ENCODE results near the gene ZC3H4. TPM values are rescaled to one million over a fixed set of nuclear protein-coding genes. Genes with fewer than 3 reads are reported as not detected.
"Not testable (repeated sequence)": the region's sequence is repeated elsewhere in the genome, so short reads cannot be mapped to it uniquely, and the experiment has no call there.

The ZC3H4 gene
- total RNA-seq, 1 experiment from 2014 or later = 105 TPM

- Mint-ChIP-seq H3K4me3 (no peak overlapping the region), H3K4me1 (peaks cover 8% of the 10 kb centered on the region in 2 experiments; a peak in 2 of 4 replicates), H3K27ac (peak overlapping the region in 1 of 3 experiments; percentile 68; a peak in 1 of 7 replicates), H3K27me3 (ENCODE audit: low read depth) (no peaks in the 10 kb centered on the region), H3K9me3 (no peaks in the 10 kb centered on the region), H3K36me3 (ENCODE audit: insufficient read depth in 1 of 3, low read depth in 3 of 3) (peaks cover 33 to 83% (median 83%) of the 10 kb centered on the region in 3 experiments; a peak in 6 of 7 replicates)
- Histone ChIP-seq H2AK5ac (ENCODE audit: insufficient read length, low read length) (no peak overlapping the region), H3K4me1 (ENCODE audit: insufficient read depth, low read length) (peaks cover 4% of the 10 kb centered on the region; the same call in 1 of the 2 replicates), H3K79me2 (ENCODE audit: insufficient read depth, low read length) (no peaks in the 10 kb centered on the region), H3K4me2 (ENCODE audit: insufficient read depth, insufficient read length, low read length) (no peak overlapping the region), H3K14ac (ENCODE audit: insufficient read depth, low read length) (no peak overlapping the region), H3K4ac (ENCODE audit: low read depth, low read length) (no peak overlapping the region), H3K27ac (ENCODE audit: insufficient read length, low read depth, low read length) (no peak overlapping the region), H2BK120ac (ENCODE audit: low read depth, low read length, poor library complexity, severe bottlenecking) (no peak overlapping the region), H2AFZ (ENCODE audit: low read length) (no peak overlapping the region), H3K23ac (ENCODE audit: insufficient read length, low read depth, low read length) (no peak overlapping the region), H2BK20ac (ENCODE audit: low read depth, low read length, poor library complexity, severe bottlenecking) (no peak overlapping the region), H2BK15ac (ENCODE audit: low read depth, low read length) (no peak overlapping the region), H3K56ac (ENCODE audit: insufficient read length, low read depth, low read length) (no peak overlapping the region), H3K18ac (ENCODE audit: insufficient read length, low read depth, low read length) (no peak overlapping the region), H2BK5ac (ENCODE audit: insufficient read length, low read length) (no peak overlapping the region), H2BK12ac (ENCODE audit: insufficient read length, low read depth, low read length) (no peak overlapping the region), H3T11ph (ENCODE audit: low read length) (no peak overlapping the region), H3K9ac (ENCODE audit: extremely low read depth, insufficient read length, low read length) (no peak overlapping the region), H3K23me2 (ENCODE audit: insufficient read length, low read depth, low read length, poor library complexity, severe bottlenecking) (no peaks in the 10 kb centered on the region), H3K27me3 (ENCODE audit: insufficient read depth, low read length) (no peaks in the 10 kb centered on the region), H3K9me3 (ENCODE audit: control insufficient read depth, low read depth, low read length) (no peaks in the 10 kb centered on the region), H4K5ac (ENCODE audit: insufficient read length, low read depth, low read length) (no peak overlapping the region), H3K79me1 (ENCODE audit: insufficient read depth, low read depth, low read length, poor library complexity, severe bottlenecking) (no peaks in the 10 kb centered on the region), H4K20me1 (ENCODE audit: control insufficient read depth, insufficient read depth, insufficient read length) (peaks cover 2% of the 10 kb centered on the region), H4K8ac (replicated peaks; ENCODE audit: insufficient read length, low read depth, low read length) (no peak overlapping the region), H4K91ac (ENCODE audit: insufficient read length, low read depth, low read length) (no peak overlapping the region)
- no CpG with 5 or more reads among the region's 6 CpGs for WGBS (ENCODE audit: extremely low coverage, insufficient read length, low lambda C conversion rate)
- no peak for DNase-seq
- TF ChIP-seq CTCF (conservative IDR thresholded peaks at IDR 0.05) = no peak
These were observed 32.5 kb downstream of the ZC3H4 start for GRCh38 chr19:47081095-47081494.

GRCh38 chr19:47078351-47078750, 35.2 kb downstream of the ZC3H4 start:
- not testable (repeated sequence) for H3K9me3 Mint-ChIP-seq; H3K27ac ChIP-seq (ENCODE audit: insufficient read length, low read depth, low read length); H3K4ac ChIP-seq (ENCODE audit: low read depth, low read length); H3K4me1 ChIP-seq (ENCODE audit: insufficient read depth, low read length); H2AK5ac ChIP-seq (ENCODE audit: insufficient read length, low read length); H3K27me3 Mint-ChIP-seq (ENCODE audit: low read depth); H3K9me3 ChIP-seq (ENCODE audit: control insufficient read depth, low read depth, low read length); H3K18ac ChIP-seq (ENCODE audit: insufficient read length, low read depth, low read length); H3K27me3 ChIP-seq (ENCODE audit: insufficient read depth, low read length); H3K23ac ChIP-seq (ENCODE audit: insufficient read length, low read depth, low read length); H4K91ac ChIP-seq (ENCODE audit: insufficient read length, low read depth, low read length); H3K27ac Mint-ChIP-seq; H3K79me2 ChIP-seq (ENCODE audit: insufficient read depth, low read length); H3K14ac ChIP-seq (ENCODE audit: insufficient read depth, low read length); H4K5ac ChIP-seq (ENCODE audit: insufficient read length, low read depth, low read length); H4K8ac ChIP-seq (replicated peaks; ENCODE audit: insufficient read length, low read depth, low read length); H2BK20ac ChIP-seq (ENCODE audit: low read depth, low read length, poor library complexity, severe bottlenecking); H2BK5ac ChIP-seq (ENCODE audit: insufficient read length, low read length); H3K9ac ChIP-seq (ENCODE audit: extremely low read depth, insufficient read length, low read length); H3K4me2 ChIP-seq (ENCODE audit: insufficient read depth, insufficient read length, low read length); H2BK120ac ChIP-seq (ENCODE audit: low read depth, low read length, poor library complexity, severe bottlenecking); H3T11ph ChIP-seq (ENCODE audit: low read length); H3K56ac ChIP-seq (ENCODE audit: insufficient read length, low read depth, low read length); H2BK12ac ChIP-seq (ENCODE audit: insufficient read length, low read depth, low read length); H2BK15ac ChIP-seq (ENCODE audit: low read depth, low read length); H3K4me3 Mint-ChIP-seq; H3K23me2 ChIP-seq (ENCODE audit: insufficient read length, low read depth, low read length, poor library complexity, severe bottlenecking); H3K79me1 ChIP-seq (ENCODE audit: insufficient read depth, low read depth, low read length, poor library complexity, severe bottlenecking); H4K20me1 ChIP-seq (ENCODE audit: control insufficient read depth, insufficient read depth, insufficient read length); DNase-seq; H2AFZ ChIP-seq (ENCODE audit: low read length); H3K4me1 Mint-ChIP-seq
- H3K36me3 Mint-ChIP-seq (ENCODE audit: insufficient read depth in 1 of 3, low read depth in 3 of 3) = peaks cover 23 to 80% (median 78%) of the 10 kb centered on the region in 3 experiments; a peak in 6 of 7 replicates
- WGBS (ENCODE audit: extremely low coverage, insufficient read length, low lambda C conversion rate) = no CpG with 5 or more reads among the region's 13 CpGs

Measured in H9 (cell line).